DMS53 (cell line): ENCODE data around the gene CDY2B.
"Not testable (repeated sequence)": the region's sequence is repeated elsewhere in the genome, so short reads cannot be mapped to it uniquely, and the experiment has no call there.

Experiments used
- DNase-seq: peaks from one replicate; lab custom pipeline; 2025; lab: John Stamatoyannopoulos, UW

CDY2B gene, protein sequence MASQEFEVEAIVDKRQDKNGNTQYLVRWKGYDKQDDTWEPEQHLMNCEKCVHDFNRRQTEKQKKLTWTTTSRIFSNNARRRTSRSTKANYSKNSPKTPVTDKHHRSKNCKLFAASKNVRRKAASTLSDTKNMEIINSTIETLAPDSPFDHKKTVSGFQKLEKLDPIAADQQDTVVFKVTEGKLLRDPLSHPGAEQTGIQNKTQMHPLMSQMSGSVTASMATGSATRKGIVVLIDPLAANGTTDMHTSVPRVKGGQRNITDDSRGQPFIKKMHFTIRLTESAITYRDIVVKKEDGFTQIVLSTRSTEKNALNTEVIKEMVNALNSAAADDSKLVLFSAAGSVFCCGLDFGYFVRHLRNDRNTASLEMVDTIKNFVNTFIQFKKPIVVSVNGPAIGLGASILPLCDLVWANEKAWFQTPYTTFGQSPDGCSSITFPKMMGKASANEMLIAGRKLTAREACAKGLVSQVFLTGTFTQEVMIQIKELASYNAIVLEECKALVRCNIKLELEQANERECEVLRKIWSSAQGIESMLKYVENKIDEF

DNA sequence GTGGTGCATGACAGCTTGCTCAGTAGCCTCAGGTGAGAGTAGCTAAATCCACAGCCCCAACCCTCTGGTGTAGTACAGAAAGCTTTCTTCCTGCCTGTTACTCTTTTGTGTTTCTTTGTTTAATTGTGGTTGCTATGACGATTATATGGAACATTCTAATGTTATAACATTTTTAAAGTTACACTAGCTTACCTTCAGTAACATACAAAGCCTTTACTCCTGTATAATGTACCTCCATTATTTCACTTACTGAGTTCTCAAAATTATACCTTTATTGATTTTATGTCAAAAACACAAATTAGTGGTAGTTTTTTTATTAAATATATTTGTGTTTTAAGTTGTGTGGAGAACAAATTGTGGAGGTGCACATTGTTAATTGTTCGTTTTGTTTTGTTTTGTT, at the start of gene CDY2B:
CDY2B (minus strand) TSS at position 101 of the 400 bp plus-strand sequence. CDS start 328 bp downstream, outside the sequence.
- DNase-seq, result not testable (repeated sequence)

DNA sequence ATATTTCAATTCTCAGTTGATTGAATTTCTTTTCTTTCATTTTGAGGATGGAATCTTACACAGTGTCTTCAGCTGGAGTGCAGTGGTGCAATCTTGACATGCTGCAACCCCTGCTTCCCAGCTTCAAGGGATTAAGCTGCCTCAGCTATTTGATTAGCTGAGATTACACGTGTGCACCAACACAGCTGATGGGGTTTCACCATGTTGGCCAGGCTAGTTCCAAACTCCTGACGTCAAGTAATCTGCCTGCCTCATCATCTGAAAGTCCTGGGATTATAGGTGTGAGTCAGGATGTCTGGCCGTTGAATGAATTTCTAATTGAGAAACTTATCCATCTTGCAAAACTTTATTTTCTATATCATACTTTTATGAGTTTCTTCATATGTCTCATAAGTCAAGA, 28.0 kb upstream of the CDY2B start:
- not testable (repeated sequence) for DNase-seq

DNA sequence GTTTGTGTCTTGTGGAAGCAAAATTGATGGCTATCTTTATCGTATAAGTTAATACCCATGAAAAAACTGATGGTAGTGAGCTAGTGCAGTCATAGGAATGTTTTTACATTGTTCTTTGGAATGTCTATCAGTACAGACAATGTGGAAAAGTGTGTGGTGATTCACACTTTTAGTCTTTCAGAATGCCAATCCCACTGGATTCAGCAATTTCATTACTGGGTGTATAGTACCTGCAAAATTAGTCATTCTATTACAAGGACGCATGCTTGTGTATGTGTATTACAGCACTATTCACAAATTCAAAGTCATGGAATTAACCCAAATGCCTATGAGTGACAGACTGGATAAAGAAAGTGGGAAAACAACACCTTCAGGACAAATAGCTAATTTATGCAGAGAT, 27.3 kb upstream of the CDY2B start:
- not testable (repeated sequence) for DNase-seq

DNA sequence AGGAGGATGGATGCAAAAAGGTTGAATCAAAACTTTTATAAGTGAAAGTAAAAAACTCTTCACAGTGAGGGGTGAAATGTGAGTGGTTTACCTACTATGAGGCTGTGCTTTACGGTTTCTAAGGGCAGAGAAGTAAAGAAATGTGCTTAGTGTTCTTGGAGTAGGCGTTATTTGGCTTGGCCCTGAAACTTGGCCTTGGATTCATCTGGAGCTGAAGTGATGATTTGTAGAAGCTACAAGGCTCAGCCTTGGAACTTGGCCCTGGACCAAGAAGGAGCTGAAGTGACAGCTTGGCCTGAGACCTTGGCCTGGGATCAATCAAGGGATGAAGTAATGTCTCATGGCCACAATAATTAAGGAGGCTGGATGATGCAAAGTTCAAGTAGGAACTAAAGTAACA, 1.7 kb upstream of the CDY2B start:
- DNase-seq, result not testable (repeated sequence)

DNA sequence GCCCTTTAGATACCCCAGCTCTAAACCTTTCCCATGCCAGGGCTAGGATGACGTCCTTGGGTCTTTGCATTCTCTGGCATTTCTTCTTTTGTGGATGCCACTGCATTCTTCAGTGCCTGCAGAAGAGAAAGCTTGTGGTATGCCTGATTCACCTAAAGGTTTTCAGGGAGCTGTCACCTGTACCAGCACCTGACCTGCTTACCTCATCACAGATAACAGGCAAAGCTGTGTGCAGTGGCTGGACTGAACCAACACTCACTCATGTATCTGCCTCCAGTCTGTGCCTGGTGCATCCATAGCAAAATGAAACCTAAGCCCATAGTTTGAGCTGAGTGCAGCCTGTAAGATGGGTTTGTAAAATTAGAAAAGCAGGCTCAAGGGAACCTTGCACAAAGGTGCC, 3.3 kb downstream of the CDY2B start:
- not testable (repeated sequence) for DNase-seq

DNA sequence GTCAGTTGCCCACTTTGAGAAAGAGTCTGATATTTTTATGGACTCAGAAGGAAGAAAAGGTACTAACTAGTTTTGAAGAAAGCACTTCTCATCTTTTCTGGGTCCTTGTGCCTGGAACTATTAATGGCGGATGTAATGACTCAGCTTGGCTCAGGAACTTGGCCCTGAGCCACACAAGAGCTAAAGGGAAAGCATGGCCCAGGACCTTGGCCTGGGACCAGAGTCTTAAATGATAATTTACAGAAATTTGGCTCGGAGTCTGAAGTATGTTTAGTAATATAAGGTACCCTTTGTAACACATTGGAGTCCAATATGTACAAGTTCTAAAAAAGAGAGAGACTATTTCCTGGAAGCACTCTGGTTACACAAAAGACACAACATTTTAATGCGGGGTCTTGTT, 4.6 kb downstream of the CDY2B start:
- not testable (repeated sequence) for DNase-seq

- DNase-seq, result not testable (repeated sequence)
These were observed 8.7 kb downstream of the CDY2B start for GRCh38 chrY:17871194-17871903.

DNA sequence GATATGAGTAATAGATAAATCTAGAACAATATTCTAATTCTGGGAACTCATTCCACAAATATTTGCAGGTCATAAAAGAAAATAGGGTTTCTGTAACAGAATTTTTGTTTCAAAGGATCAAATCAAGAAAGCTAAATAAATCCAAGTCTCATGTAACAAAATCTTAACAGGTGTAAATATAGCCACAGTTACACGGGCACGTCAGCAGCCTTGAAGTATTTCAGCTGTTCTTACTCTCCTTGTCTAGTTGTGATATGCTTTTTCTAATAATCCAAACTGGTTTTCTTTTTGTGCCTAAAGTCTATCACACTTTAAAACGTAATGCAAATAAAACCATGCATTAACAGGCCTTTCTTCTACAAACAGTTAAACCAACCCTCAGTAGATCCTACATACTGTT, 9.3 kb downstream of the CDY2B start:
- DNase-seq, result not testable (repeated sequence)

GRCh38 chrY:17867850-17868249, 12.2 kb downstream of the CDY2B start:
- not testable (repeated sequence) for DNase-seq

GRCh38 chrY:17860634-17861033, 19.4 kb downstream of the CDY2B start:
- not testable (repeated sequence) for DNase-seq

GRCh38 chrY:17856963-17857848, 22.8 kb downstream of the CDY2B start:
- DNase-seq, result not testable (repeated sequence)

GRCh38 chrY:17856508-17856907, 23.5 kb downstream of the CDY2B start:
- DNase-seq, result not testable (repeated sequence)

DNA sequence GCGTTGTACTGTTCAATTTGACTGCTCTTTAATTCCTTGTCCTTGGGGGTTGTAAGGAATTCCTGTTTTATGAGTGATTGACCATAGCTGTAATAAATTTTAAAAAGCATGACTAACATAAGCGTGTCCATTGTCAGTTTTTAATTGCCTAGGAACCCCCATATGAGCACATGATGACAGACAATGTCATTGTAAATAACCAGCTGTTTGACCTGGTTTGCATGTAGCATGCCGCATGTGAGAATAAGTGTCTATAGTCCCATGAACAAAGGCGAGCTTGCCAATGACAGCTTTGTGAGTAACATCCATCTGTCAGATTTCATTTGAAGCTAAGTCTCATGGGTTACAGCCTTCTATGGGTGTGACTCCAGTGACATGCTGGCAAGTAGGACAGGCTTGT, 30.9 kb downstream of the CDY2B start:
- DNase-seq, result not testable (repeated sequence)

DNA sequence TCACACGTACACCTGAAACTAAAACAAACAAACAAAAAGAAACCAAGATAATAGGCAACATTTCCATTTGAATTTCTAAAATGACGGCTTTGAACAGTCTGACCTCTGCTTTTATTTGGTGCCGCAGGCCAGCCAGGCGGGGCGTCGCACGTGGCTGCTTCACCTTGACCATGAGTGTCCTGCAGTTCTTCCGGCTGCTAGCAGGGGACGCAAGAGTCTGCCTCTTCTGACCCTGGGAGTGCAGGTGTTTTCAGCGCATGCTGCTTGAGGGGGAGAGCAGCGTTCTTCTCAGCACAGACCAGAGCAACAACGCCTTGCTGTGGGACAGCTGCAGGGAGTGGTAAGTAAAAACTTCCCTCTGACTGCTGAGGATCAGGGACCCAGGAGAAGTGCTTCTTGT, 47.9 kb downstream of the CDY2B start:
- DNase-seq, result not testable (repeated sequence)
